ENCODE measurements around the gene EGFL7. TPM values are rescaled to one million over a fixed set of nuclear protein-coding genes. Genes with fewer than 3 reads are reported as not detected.

The EGFL7 gene
- total RNA-seq = 13.0 TPM

DNA sequence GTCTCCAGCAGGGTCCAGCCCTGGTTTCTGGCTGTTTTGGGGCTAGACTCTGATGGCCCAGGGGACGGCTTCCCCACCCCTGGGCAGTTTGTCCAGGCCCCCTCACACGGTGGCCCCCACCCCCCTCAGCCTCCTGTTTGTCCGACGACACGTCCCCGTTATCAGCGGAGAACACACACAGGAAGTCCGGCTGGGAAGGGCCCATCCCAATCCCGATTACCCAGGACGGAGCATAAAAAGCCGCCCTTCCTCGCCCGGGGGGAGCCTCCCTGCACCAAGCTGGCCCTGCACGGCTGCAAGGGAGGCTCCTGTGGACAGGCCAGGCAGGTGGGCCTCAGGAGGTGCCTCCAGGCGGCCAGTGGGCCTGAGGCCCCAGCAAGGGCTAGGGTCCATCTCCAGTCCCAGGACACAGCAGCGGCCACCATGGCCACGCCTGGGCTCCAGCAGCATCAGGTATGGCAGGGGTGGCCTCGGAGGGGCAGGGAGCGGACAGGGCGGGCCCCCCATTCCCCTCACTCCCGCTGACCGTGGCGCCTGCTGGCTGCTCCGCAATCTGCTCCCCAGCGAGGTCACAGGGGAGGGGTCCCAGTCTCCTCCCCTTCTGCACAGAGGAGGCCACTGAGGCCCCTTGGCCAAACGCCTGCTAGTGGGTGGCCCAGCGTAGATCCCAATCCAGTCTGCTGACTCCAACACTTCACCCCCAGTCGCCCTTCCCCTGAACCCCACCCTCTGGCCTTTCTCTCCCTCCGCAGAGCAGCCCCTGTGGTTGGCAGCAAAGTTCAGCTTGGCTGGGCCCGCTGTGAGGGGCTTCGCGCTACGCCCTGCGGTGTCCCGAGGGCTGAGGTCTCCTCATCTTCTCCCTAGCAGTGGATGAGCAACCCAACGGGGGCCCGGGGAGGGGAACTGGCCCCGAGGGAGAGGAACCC is at the start of gene EGFL7:
EGFL7 (plus strand) TSS at position 261 of the 926 bp plus-strand sequence. CDS start 5,367 bp downstream, outside the sequence.
- ATAC-seq = peak; percentile 16

DNA sequence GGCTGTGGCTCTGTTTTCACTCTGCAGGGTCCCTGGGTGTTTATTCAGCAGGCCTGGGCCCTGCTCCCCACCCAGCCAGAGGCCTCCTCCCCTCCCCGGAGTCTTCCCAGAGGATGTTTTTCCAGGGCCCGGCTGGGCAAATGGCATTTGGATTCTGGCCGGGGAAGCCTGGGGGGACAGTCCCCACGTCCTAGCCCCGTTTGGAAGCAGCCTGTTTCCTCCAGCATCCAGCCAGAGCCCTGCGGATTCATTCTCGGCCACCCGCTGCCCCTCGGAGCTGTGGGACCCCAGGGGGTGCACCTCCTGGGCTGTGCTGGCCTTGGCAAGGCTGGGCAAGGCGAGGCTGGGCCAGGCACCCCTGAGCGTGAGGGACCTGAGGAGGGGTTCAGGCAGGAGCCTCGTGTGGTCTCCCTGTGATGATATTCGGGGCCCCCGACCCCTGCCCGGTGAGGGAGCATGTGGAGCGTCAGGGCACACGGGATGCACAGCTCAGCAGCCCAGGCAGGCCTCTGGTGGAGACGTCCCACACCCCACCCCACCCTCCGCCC is 48.8 kb upstream of the EGFL7 start:
- ATAC-seq = no peak

- peak; percentile 6 for ATAC-seq
Measured at GRCh38 chr9:136614372-136614922, 48.3 kb upstream of the EGFL7 start.

- ATAC-seq = no peak
Measured at GRCh38 chr9:136614967-136615623, 47.6 kb upstream of the EGFL7 start.

DNA sequence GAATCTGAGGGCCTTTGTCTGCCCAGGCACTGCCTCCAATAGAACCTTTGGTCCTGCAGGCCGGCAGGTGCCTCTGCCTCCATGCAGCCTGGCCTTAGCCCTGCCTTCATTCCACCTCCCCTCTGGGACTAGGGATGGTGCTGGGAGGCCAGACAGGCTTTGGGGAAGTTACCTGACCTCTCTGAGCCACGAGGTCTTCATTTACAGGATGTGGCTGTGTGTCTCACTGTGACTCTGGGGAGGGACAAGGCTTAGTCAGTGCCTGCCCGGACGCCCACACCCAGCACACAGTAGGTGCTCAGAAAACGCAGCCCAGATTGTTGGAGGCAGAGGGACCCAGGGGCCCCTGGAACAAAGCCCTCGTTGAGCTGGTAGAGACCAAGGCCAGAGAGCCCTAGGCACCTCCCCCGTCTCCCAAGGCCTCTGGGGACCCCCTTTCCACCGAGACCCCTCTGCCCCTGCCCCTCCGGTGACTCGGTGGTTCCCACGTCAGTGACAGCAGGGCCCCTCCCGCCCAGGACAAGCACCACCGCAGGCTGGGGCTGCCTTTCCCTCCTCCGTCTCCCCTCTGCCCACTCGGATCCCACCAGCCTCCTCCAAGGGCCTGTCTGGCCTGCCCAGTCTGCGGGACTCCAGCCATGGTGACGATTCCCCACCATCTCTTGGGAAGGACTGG is 46.9 kb upstream of the EGFL7 start:
- no peak for ATAC-seq

- ATAC-seq = no peak
Measured at GRCh38 chr9:136616307-136616635, 46.4 kb upstream of the EGFL7 start.

- ATAC-seq = no peak
Measured at GRCh38 chr9:136616948-136617695, 45.6 kb upstream of the EGFL7 start.

DNA sequence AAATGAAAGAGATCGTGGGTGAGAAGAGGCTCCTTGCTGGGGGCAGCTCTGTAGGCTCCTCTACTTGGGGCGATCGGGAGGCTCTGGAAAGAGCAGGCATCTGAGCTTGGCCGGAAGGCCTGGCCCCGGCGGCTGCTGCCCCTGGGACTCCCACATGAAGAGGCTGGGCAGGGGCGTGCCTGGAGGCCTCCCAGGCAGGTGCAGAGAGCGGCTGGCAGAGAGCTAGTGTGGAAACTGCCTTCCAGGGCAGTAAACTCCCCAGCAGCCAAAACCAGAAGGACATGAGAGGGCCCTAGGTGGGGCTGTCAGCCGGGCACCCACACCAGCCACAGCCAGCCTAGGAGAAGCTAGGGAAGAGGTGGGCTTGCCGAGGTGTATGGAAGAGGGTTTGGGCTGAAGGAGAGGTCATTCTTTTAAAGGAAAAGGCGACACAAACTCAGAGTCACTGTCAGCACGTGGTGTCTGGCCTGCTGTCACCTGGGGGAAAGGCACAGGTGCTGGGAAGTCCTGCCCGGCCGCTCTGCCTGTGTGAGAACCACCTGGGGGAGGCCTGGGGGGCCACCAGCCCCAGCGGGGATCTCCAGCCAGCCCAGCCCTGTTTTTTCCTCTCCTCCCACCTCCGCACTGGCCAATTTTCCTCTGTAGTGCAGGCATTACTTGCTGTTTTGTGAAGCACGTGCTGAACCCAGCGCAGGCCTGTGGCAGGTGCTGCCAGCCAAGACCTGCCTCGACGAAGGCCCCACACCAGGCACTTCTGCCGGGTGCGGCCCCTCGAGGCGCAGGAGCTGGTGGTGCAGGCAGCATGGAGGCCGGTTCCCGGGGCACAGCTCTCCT is 44.8 kb upstream of the EGFL7 start:
- ATAC-seq = no peak

- no peak for ATAC-seq
Measured at GRCh38 chr9:136618580-136619547, 43.9 kb upstream of the EGFL7 start.

GRCh38 chr9:136619742-136620440 is 42.8 kb upstream of the EGFL7 start:
- ATAC-seq = no peak

DNA sequence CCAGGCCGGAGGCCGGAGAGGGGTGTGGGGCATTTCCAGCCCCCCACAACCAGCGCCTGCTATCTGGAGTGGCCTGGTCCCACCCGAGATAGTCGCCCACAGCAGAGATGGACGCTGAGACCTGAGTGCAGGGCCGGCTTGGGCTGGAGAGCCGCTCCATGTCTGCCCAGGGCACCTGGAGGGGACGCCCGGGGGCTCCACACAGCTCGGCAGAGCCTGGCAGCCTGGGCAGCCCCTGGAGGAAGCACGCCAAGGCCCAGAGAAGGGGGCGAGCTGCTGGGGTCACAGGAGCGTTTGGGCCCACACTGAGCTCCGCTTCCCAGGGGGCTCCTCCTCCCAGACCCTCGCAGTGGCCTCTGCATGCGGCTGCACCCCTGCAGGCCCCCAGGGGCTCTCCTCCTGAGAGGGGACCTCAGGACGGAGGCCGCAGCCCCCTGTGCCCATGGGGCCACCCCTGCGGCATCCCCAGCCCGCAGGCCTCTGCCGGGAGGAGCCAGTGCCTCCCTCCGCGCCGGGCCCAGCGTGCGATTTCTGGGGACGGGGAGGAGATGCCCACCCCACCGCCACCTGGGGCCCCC is 42.2 kb upstream of the EGFL7 start:
- no peak for ATAC-seq

GRCh38 chr9:136621019-136621733 is 41.5 kb upstream of the EGFL7 start:
- ATAC-seq = no peak

GRCh38 chr9:136621734-136622093 is 41.0 kb upstream of the EGFL7 start:
- ATAC-seq = no peak

GRCh38 chr9:136622538-136622948 is 40.2 kb upstream of the EGFL7 start:
- no peak for ATAC-seq

GRCh38 chr9:136623016-136623841 is 39.5 kb upstream of the EGFL7 start:
- peak; percentile 7 for ATAC-seq

- ATAC-seq = peak; percentile 78
Measured at GRCh38 chr9:136623842-136624183, 38.9 kb upstream of the EGFL7 start.

All from esophagus mucosa (tissue), 1 donor.